COLO829 (cell line): Measurements from ENCODE around the gene ZNF648.
"Not testable (repeated sequence)": the region's sequence is repeated elsewhere in the genome, so short reads cannot be mapped to it uniquely, and the experiment has no call there.

Experiments
- DNase-seq: peaks from one replicate; pipeline ENCODE4 v3.0.0; 2012; ENCODE audit warnings: low spot score

ZNF648 gene

DNA sequence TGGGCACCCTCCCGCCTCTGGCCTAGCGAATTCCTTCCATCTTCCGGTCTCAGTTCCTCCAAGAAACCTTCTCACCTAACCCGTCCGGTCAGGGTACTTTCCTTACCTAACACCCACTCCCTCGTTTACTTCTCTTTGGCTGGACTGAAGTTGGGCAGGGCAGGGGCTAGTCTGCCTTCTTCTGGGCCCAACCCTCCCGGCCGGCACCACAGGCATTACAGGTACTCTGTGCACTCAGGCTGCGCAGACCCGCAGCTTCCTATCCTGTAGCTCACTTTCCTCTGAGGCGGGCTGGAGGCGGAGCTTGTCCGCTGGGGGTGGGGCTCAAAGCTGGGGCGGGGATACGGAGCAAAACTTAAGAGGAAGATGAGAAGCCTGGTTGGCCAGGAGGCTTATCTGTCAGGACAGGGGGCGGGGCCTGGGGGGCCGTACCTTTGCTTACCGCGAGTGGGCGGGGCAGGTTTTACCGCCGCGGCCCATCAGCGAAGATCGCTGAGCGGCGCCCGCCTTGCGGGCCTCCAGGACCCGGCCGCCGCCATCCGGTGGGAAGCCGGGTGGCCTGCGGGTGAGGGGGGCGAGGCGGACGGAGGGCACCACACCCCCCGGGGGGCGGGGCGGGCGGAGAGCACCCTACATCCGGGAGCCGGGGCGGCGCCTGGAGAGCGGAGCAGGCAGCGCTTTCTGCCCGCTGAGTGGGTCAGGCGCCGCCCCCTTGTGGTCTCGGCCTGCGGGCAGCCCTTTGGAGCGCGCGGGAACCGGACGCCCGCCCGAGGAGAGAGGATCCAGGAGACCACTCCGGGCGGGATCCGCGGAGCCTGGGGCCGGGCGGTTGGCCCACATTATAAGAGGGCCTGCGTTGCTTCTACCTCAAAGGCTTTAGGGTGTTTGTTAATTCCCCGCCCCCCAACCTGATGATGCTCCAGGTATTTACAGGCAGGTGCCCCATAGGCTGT is 31.9 kb downstream of the ZNF648 start:
- peak; percentile 95 for DNase-seq

DNA sequence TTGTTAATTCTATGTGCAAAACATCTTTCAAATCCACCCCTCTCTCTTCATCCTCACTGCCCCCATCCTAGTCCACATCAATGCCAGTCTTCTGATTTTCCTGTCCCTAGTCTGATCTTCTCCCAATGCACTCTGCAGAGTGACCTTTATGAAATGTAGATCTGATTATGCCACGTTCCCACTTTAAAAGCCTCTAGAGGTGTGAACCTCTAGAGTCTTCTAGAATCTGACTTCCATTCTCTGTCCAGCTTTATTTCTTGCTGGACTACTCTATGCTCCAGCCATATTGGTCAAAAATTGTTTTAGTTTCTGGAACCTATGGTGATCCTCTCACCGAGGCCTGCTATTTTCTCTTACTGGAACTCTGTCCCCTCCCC is 32.5 kb downstream of the ZNF648 start:
- no peak for DNase-seq

DNA sequence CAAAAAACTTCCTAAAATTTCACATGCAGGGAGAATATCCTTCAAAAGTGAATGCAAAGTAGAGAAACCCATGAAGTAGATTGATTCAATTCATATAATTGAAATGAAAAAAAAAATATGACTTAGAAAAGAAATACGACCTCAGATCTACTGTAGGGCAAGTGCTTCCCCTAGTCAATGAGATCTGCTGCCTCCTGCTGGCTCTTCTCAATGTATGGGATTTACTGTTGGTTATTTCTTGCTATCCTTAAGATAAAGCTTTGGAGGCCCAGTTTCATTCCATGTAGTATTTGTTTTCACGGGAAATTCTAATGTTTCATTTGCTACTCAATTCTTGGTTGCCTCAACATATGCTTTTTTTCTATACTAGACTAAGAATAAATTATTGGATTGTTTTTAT is 46.2 kb downstream of the ZNF648 start:
- DNase-seq = peak; percentile 15

DNA sequence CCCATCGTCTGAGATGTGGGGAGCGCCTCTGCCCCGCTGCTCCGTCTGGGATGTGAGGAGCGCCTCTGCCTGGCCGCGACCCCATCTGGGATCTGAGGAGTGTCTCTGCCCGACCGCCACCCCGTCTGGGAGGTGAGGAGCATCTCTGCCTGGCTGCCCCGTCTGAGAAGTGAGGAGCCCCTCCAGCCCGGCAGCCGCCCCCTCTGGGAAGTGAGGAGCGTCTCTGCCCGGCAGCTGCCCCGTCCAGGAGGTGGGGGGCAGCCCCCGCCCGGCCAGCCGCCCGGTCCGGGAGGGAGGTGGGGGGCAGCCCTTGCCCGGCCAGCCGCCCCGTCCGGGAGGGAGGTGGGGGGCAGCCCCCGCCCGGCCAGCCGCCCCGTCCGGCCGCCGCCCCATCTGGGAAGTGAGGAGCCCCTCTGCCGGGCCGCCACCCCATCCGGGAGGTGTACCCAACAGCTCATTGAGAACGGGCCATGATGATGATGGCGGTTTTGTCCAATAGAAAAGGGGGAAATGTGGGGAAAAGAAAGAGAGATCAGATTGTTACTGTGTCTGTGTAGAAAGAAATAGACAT is 50.6 kb downstream of the ZNF648 start:
- not testable (repeated sequence) for DNase-seq

DNA sequence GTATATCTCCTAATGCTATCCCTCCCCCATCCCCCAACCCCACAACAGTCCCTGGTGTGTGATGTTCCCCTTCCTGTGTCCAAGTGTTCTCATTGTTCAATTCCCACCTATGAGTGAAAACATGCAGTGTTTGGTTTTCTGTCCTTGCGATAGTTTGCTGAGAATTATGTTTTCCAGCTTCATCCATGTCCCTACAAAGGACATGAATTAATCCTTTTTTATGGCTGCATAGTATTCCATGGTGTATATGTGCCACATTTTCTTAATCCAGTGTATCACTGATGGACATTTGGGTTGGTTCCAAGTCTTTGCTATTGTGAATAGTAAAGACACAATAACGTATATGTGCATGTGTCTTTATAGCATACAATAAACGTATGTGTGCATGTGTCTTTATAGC is 56.1 kb downstream of the ZNF648 start:
- not testable (repeated sequence) for DNase-seq

DNA sequence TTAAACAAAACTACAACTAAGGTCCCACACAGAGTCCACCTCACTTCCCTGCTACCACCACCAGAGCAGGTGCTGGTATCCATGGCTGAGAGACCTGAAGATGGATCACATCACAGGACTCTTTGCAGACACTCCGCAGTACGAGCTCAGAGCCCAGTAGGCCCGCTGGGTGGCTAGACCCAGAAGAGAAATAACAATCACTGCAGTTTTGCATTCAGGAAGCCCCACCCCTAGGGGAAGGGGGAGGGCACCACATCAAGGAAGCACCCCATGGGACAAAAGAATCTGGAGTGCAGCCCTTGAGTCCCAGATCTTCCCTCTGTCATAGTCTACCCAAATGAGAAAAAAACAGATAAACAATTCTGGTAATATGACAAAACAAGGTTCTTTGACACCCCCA is 56.9 kb downstream of the ZNF648 start:
- no peak for DNase-seq
